GM11168 (cell line): ENCODE data around the gene CSH2.
"Not testable (repeated sequence)": the region's sequence is repeated elsewhere in the genome, so short reads cannot be mapped to it uniquely, and the experiment has no call there.

Experiments
- in situ Hi-C: fragments of 300-500 bp; cut with MboI; formaldehyde crosslinking; loops from one replicate; pipeline ENCODE4 v1.12.0; 2022; ENCODE audit warnings: low sequenced_read_pairs; ENCODE audit not compliant: unreplicated experiment

Gene CSH2

GRCh38 chr17:63898899-63899798 lies 25.7 kb upstream of the CSH2 start:
- in situ Hi-C loops, result not testable (repeated sequence)

GRCh38 chr17:63896524-63897354 lies 23.3 kb upstream of the CSH2 start, which contains the start of gene CSH1:
Gene CSH1, minus strand, starts transcription at chr17:63896574. Its CDS starts 63 bp downstream, at chr17:63896511.
- in situ Hi-C loops, result not testable (repeated sequence)

- in situ Hi-C loops, result not testable (repeated sequence)
Measured at GRCh38 chr17:63894821-63895220, 21.3 kb upstream of the CSH2 start.

GRCh38 chr17:63894021-63894420 lies 20.5 kb upstream of the CSH2 start:
- in situ Hi-C loops, result not testable (repeated sequence)

- in situ Hi-C loops, result not testable (repeated sequence)
Measured at GRCh38 chr17:63892316-63893037, 19.0 kb upstream of the CSH2 start.

- in situ Hi-C loops, result not testable (repeated sequence)
Measured at GRCh38 chr17:63889026-63889848, 15.8 kb upstream of the CSH2 start.

GRCh38 chr17:63885119-63885518 lies 11.6 kb upstream of the CSH2 start:
- in situ Hi-C loops, result not testable (repeated sequence)

GRCh38 chr17:63882626-63883126 lies 9.2 kb upstream of the CSH2 start:
- in situ Hi-C loops, result not testable (repeated sequence)

- in situ Hi-C loops, result no loop called here
Measured at GRCh38 chr17:63881935-63882601, 8.6 kb upstream of the CSH2 start, which contains the start of gene GH2. Gene GH2, minus strand, starts transcription at chr17:63881944. Its CDS starts 143 bp downstream, at chr17:63881801.

GRCh38 chr17:63881337-63881736 lies 7.9 kb upstream of the CSH2 start:
- in situ Hi-C loops, result not testable (repeated sequence)

- in situ Hi-C loops, result no loop called here
Measured at GRCh38 chr17:63880706-63881105, 7.2 kb upstream of the CSH2 start.

- in situ Hi-C loops, result not testable (repeated sequence)
Measured at GRCh38 chr17:63878413-63878812, 4.9 kb upstream of the CSH2 start.

GRCh38 chr17:63874693-63875092 lies 1.2 kb upstream of the CSH2 start:
- in situ Hi-C loops, result not testable (repeated sequence)

GRCh38 chr17:63874061-63874626 lies 667 bp upstream of the CSH2 start:
- in situ Hi-C loops, result not testable (repeated sequence)

GRCh38 chr17:63871646-63872365 lies 1.7 kb downstream of the CSH2 start:
- in situ Hi-C loops, result not testable (repeated sequence)

GRCh38 chr17:63870292-63870665 lies 3.2 kb downstream of the CSH2 start:
- in situ Hi-C loops, result not testable (repeated sequence)

GRCh38 chr17:63869491-63870291 lies 3.8 kb downstream of the CSH2 start:
- in situ Hi-C loops, result not testable (repeated sequence)
